Mesendoderm (in vitro differentiated cells): ENCODE results near the gene IL16. TPM values are rescaled to one million over a fixed set of nuclear protein-coding genes. Genes with fewer than 3 reads are reported as not detected.
A peak's percentile ranks its signal among the peaks of the same experiment; 100 is the strongest.

Experiments used
- DNase-seq: peaks from one replicate; pipeline ENCODE4 v3.0.0; 2013
- H2AK5ac ChIP-seq: 2 replicates; pipeline ENCODE4 v1.6.1; 2013; ENCODE audit warnings: low read length, inconsistent platforms
- H2BK120ac ChIP-seq: 2 replicates; pipeline ENCODE4 v1.6.1; 2013; ENCODE audit warnings: low read depth, mild to moderate bottlenecking, low read length, moderate library complexity, mixed read lengths
- H2BK15ac ChIP-seq: replicated peaks from 2 replicates; pipeline ENCODE4 v1.6.1; 2013; ENCODE audit warnings: low read depth, mild to moderate bottlenecking, moderate library complexity
- H2BK5ac ChIP-seq: 2 replicates; pipeline ENCODE4 v1.6.1; 2013; ENCODE audit warnings: low read length, inconsistent platforms
- H3K18ac ChIP-seq: 2 replicates; pipeline ENCODE4 v1.6.1; 2013; ENCODE audit warnings: mild to moderate bottlenecking, low read length, mixed read lengths
- H3K23ac ChIP-seq: one replicate; pipeline ENCODE4 v1.6.1; 2013; ENCODE audit warnings: low read length
- H3K27ac ChIP-seq: 2 replicates; pipeline ENCODE4 v1.5.1; 2013; ENCODE audit warnings: low read depth, mild to moderate bottlenecking, inconsistent platforms, low read length, moderate library complexity
- H3K27me3 ChIP-seq: 2 replicates; pipeline ENCODE4 v1.6.1; 2013; ENCODE audit warnings: low read length, control low read depth, mild to moderate bottlenecking, inconsistent platforms; ENCODE audit not compliant: insufficient read depth, poor library complexity
- H3K36me3 ChIP-seq: 2 replicates; pipeline ENCODE4 v1.6.1; 2013; ENCODE audit warnings: low read length, inconsistent platforms; ENCODE audit not compliant: control insufficient read depth, insufficient read depth
- H3K4ac ChIP-seq: one replicate; pipeline ENCODE4 v1.6.1; 2013; ENCODE audit warnings: low read depth, mild to moderate bottlenecking, low read length, moderate library complexity
- H3K4me1 ChIP-seq: 2 replicates; pipeline ENCODE4 v1.6.1; 2013; ENCODE audit warnings: low read depth, low read length, inconsistent platforms; ENCODE audit not compliant: control insufficient read depth
- H3K4me2 ChIP-seq: 2 replicates; pipeline ENCODE4 v1.6.1; 2013; ENCODE audit warnings: low read length
- H3K4me3 ChIP-seq: 2 replicates; pipeline ENCODE4 v1.5.1; 2013; ENCODE audit warnings: mild to moderate bottlenecking, low read length
- H3K56ac ChIP-seq: one replicate; pipeline ENCODE4 v1.6.1; 2013; ENCODE audit warnings: low read length
- H3K79me1 ChIP-seq: 2 replicates; pipeline ENCODE4 v1.6.1; 2013; ENCODE audit warnings: low read length, inconsistent platforms
- H3K79me2 ChIP-seq: 2 replicates; pipeline ENCODE4 v1.6.1; 2013; ENCODE audit warnings: mild to moderate bottlenecking, low read length; ENCODE audit not compliant: control insufficient read depth, insufficient read depth
- H3K9ac ChIP-seq: 2 replicates; pipeline ENCODE4 v1.6.1; 2013; ENCODE audit warnings: low read length, inconsistent platforms
- H4K5ac ChIP-seq: one replicate; pipeline ENCODE4 v1.6.1; 2013; ENCODE audit warnings: low read length
- H4K8ac ChIP-seq: one replicate; pipeline ENCODE4 v1.6.1; 2013; ENCODE audit warnings: low read depth, mild to moderate bottlenecking, control low read depth, low read length, moderate library complexity
- WGBS: extraction: QIAGEN DNeasy Blood & Tissue Kit; methylation state at CpG from one replicate; pipeline ENCODE4 v1.1.7; 2013; ENCODE audit warnings: low lambda C conversion rate, missing lambda C conversion rate; ENCODE audit not compliant: insufficient coverage; ENCODE audit errors: extremely low coverage; 5-methylcytosine and 5-hydroxymethylcytosine counted together
- polyA plus RNA-seq, 2 experiments: library from polyadenylated mRNA; stranded (reverse); fragments of 200-250 nt; gene quantifications; one replicate each; pipeline ENCODE4 v1.2.3, GENCODE V29; 2013

IL16 gene
- polyA plus RNA-seq (2013, experiment 1 of 2) = 0.04 TPM
- 0.11 TPM for polyA plus RNA-seq (2013, experiment 2 of 2)

GRCh38 chr15:81196576-81197254, at the start of gene IL16:
Gene IL16, plus strand, starts transcription at chr15:81196879. Its CDS starts 28,521 bp downstream, at chr15:81225400.
- no CpG with 5 or more reads among the region's 16 CpGs for WGBS
- no peak within 1 kb of the TSS for H3K56ac ChIP-seq
- H2AK5ac ChIP-seq = no peak within 1 kb of the TSS
- no peak within 1 kb of the TSS for H3K27ac ChIP-seq
- H3K79me1 ChIP-seq = no peaks in the 10 kb centered on the region
- no peak within 1 kb of the TSS for H3K9ac ChIP-seq
- no peak within 1 kb of the TSS for H4K8ac ChIP-seq
- no peak within 1 kb of the TSS for H2BK120ac ChIP-seq
- no peaks in the 10 kb centered on the region for H3K79me2 ChIP-seq
- H3K36me3 ChIP-seq = no peaks in the 10 kb centered on the region
- no peak within 1 kb of the TSS for H3K4ac ChIP-seq
- no peak within 1 kb of the TSS for H2BK5ac ChIP-seq
- H3K4me3 ChIP-seq = no peak within 1 kb of the TSS
- no peaks in the 10 kb centered on the region for H3K4me1 ChIP-seq
- H4K5ac ChIP-seq = no peak within 1 kb of the TSS
- H3K4me2 ChIP-seq = no peak within 1 kb of the TSS
- DNase-seq = no peak
- no peaks in the 10 kb centered on the region for H3K27me3 ChIP-seq
- H3K23ac ChIP-seq = no peak within 1 kb of the TSS
- no peak within 1 kb of the TSS for H2BK15ac ChIP-seq
- no peak within 1 kb of the TSS for H3K18ac ChIP-seq

GRCh38 chr15:81151389-81151788, 45.3 kb upstream of the IL16 start:
- Histone ChIP-seq H3K27me3 (no peaks in the 10 kb centered on the region), H3K4me2 (no peak overlapping the region), H2AK5ac (no peak overlapping the region), H3K18ac (no peak overlapping the region), H3K79me1 (no peaks in the 10 kb centered on the region), H2BK15ac (no peak overlapping the region), H3K79me2 (no peaks in the 10 kb centered on the region), H4K5ac (no peak overlapping the region), H2BK120ac (no peak overlapping the region), H4K8ac (no peak overlapping the region), H3K4ac (no peak overlapping the region), H3K56ac (no peak overlapping the region), H3K27ac (no peak overlapping the region), H2BK5ac (no peak overlapping the region), H3K23ac (no peak overlapping the region), H3K9ac (no peak overlapping the region), H3K4me1 (no peaks in the 10 kb centered on the region), H3K36me3 (no peaks in the 10 kb centered on the region), H3K4me3 (no peak overlapping the region)
- DNase-seq = no peak
- no CpG with 5 or more reads among the region's 7 CpGs for WGBS

GRCh38 chr15:81152339-81152738, 44.3 kb upstream of the IL16 start:
- H3K36me3 ChIP-seq = no peaks in the 10 kb centered on the region
- H3K27ac ChIP-seq = no peak overlapping the region
- H3K4me1 ChIP-seq = no peaks in the 10 kb centered on the region
- no peak overlapping the region for H3K4me3 ChIP-seq
- no peak overlapping the region for H4K8ac ChIP-seq
- H3K27me3 ChIP-seq = no peaks in the 10 kb centered on the region
- no peak overlapping the region for H3K4ac ChIP-seq
- no peak overlapping the region for H4K5ac ChIP-seq
- H3K79me1 ChIP-seq = no peaks in the 10 kb centered on the region
- H3K23ac ChIP-seq = no peak overlapping the region
- H3K9ac ChIP-seq = no peak overlapping the region
- WGBS = no CpG with 5 or more reads among the region's 4 CpGs
- no peak overlapping the region for H2BK120ac ChIP-seq
- DNase-seq = no peak
- H3K79me2 ChIP-seq = no peaks in the 10 kb centered on the region
- no peak overlapping the region for H3K18ac ChIP-seq
- H3K56ac ChIP-seq = no peak overlapping the region
- no peak overlapping the region for H2BK5ac ChIP-seq
- H2AK5ac ChIP-seq = no peak overlapping the region
- no peak overlapping the region for H3K4me2 ChIP-seq
- H2BK15ac ChIP-seq = no peak overlapping the region

- H3K4me1 ChIP-seq = no peaks in the 10 kb centered on the region
- no peak overlapping the region for H3K4me2 ChIP-seq
- WGBS = no CpG with 5 or more reads among the region's 4 CpGs
- no peak overlapping the region for H2BK120ac ChIP-seq
- no peak overlapping the region for H2AK5ac ChIP-seq
- H3K9ac ChIP-seq = no peak overlapping the region
- no peak overlapping the region for H3K18ac ChIP-seq
- H4K8ac ChIP-seq = no peak overlapping the region
- no peaks in the 10 kb centered on the region for H3K79me2 ChIP-seq
- no peak overlapping the region for H3K56ac ChIP-seq
- H3K27ac ChIP-seq = no peak overlapping the region
- H3K79me1 ChIP-seq = no peaks in the 10 kb centered on the region
- no peak overlapping the region for H2BK15ac ChIP-seq
- H3K36me3 ChIP-seq = no peaks in the 10 kb centered on the region
- no peak overlapping the region for H3K4me3 ChIP-seq
- H3K4ac ChIP-seq = no peak overlapping the region
- H3K23ac ChIP-seq = no peak overlapping the region
- no peak for DNase-seq
- no peak overlapping the region for H4K5ac ChIP-seq
- no peaks in the 10 kb centered on the region for H3K27me3 ChIP-seq
- no peak overlapping the region for H2BK5ac ChIP-seq
Measured at GRCh38 chr15:81152799-81153198, 43.9 kb upstream of the IL16 start.

- DNase-seq = peak; percentile 56
- H3K4me2 ChIP-seq = no peak overlapping the region
- no peak overlapping the region for H2AK5ac ChIP-seq
- no peaks in the 10 kb centered on the region for H3K36me3 ChIP-seq
- H3K79me1 ChIP-seq = no peaks in the 10 kb centered on the region
- no peak overlapping the region for H3K56ac ChIP-seq
- H3K23ac ChIP-seq = no peak overlapping the region
- no peak overlapping the region for H2BK120ac ChIP-seq
- no peaks in the 10 kb centered on the region for H3K27me3 ChIP-seq
- H3K4me3 ChIP-seq = no peak overlapping the region
- H3K18ac ChIP-seq = no peak overlapping the region
- H3K9ac ChIP-seq = no peak overlapping the region
- no peak overlapping the region for H2BK15ac ChIP-seq
- no peak overlapping the region for H3K4ac ChIP-seq
- no peaks in the 10 kb centered on the region for H3K79me2 ChIP-seq
- H4K5ac ChIP-seq = no peak overlapping the region
- no peaks in the 10 kb centered on the region for H3K4me1 ChIP-seq
- WGBS = no CpG with 5 or more reads among the region's 10 CpGs
- no peak overlapping the region for H2BK5ac ChIP-seq
- H3K27ac ChIP-seq = no peak overlapping the region
- H4K8ac ChIP-seq = no peak overlapping the region
Measured at GRCh38 chr15:81155375-81156218, 41.1 kb upstream of the IL16 start.
